Fibroblast of mammary gland (primary cell): Measurements from ENCODE around the gene TKFC.

Source experiments
- DNase-seq: peaks from one replicate; pipeline ENCODE4 v3.0.0-alpha.2; 2010; ENCODE audit warnings: low read depth
- H3K4me3 ChIP-seq: 2 replicates; pipeline ENCODE4 v1.5.1; 2011; ENCODE audit warnings: low read depth, mild to moderate bottlenecking, low read length, moderate library complexity; ENCODE audit not compliant: control insufficient read depth
- CTCF ChIP-seq: conservative IDR thresholded peaks from 2 replicates; pipeline ENCODE4 v1.5.1; 2011; ENCODE audit warnings: low read depth, low read length, inconsistent platforms; ENCODE audit not compliant: control insufficient read depth, insufficient read depth

The TKFC gene

DNA sequence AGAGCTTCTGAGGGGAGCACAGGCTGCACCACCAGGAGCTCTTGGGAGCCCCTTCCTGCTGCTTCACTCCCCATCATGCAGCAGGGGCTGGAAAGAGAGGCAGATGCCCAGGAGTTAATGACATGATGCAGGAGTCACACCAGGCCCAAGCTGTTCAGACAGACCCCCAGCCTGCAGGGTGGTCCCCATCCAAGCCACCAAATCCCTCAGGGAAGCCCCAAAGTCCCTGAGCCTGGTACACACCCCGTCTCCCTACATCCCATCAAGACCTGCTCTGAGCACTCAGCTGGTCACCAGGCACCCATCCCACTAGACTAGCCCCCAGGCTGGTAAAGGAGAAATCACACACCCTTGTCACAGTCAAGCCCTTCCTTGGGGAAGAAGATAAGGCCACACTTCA lies 17.3 kb downstream of the TKFC start:
- DNase-seq, result no peak
- TF ChIP-seq CTCF, result no peak
- H3K4me3 ChIP-seq, result no peak overlapping the region

GRCh38 chr11:61350803-61351202 lies 17.8 kb downstream of the TKFC start:
- TF ChIP-seq CTCF, result no peak
- DNase-seq, result no peak

DNA sequence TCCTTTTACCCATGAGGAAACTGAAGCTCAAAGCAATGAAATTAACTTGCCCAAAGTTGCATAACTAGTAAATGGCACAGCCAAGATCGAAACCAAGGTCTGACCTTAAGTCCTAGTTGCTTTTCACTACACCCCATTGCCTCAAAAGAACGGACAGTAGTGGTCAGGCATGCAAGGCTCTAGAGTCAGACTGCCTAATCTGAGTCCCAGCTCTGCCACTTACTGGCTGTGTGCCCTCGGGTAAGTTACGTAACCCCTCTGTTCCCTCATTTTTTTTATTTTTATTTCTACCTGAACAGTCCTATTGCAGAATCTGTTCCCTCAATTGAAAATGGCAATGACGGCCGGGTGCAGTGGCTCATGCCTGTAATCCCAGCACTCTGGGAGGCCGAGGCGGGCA lies 19.0 kb downstream of the TKFC start:
- no peak for TF ChIP-seq CTCF
- no peak for DNase-seq
- no peak overlapping the region for H3K4me3 ChIP-seq

More at GRCh38 chr11:61350803-61351202, 17.8 kb downstream of the TKFC start:
- no peak overlapping the region for H3K4me3 ChIP-seq

DNA sequence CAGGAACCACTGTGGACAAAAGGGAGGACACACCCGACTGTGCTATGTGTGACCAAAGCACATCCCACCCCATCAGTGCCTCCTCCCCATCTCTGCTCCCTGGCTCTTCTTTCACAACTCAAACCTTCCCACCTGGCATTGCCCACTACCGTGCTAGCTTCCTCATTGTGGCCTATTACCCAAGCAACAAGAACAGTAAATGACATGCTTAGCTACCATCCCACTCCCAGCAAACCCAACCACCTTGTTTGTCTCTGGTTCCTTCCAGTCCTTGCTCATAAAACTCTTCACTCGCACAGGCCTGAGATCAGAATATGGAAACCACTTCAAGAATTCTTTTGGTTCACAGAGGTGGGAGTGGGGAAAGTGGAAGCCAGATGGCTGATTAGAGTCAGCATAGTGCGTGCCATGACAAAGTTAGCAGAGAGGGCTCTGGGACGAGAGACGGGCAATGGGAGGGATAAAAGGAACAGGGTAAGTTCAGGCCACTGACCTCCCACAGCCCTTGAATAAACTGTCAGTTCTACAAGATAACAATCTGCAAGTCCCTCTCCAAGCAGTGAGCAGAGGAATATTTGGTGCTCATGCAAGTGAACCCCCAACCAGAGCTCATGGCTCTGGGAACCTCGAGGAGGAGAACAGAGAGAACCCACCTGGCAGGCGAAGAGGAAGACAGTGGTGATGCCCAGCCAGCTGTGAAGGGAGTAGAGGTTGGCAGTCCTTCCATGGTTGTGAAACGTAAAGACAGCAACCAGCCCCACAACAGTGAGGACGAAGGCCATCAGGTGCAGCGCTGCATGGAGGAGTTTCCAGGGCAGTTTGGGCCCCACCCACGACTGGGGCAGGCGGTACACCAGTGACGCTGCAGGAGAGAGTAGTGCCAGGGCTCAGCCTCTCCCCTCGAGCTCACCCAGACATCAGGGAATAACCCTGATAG lies 20.4 kb downstream of the TKFC start:
- H3K4me3 ChIP-seq, result no peak overlapping the region
- DNase-seq, result no peak
- no peak for TF ChIP-seq CTCF

GRCh38 chr11:61354208-61354607 lies 21.2 kb downstream of the TKFC start:
- DNase-seq, result no peak
- TF ChIP-seq CTCF, result no peak
- H3K4me3 ChIP-seq, result no peak overlapping the region

- DNase-seq, result no peak
- no peak for TF ChIP-seq CTCF
- H3K4me3 ChIP-seq, result no peak overlapping the region
Observed at GRCh38 chr11:61356706-61357105, 23.7 kb downstream of the TKFC start.
